GM18502 (cell line): ENCODE results near the gene CAMKK2.
"Not testable (repeated sequence)": the region's sequence is repeated elsewhere in the genome, so short reads cannot be mapped to it uniquely, and the experiment has no call there.

ENCODE experiments used
- ATAC-seq: cut with Tn5 transposase; IDR thresholded peaks from one replicate; pipeline ENCODE4 v1.9.1; 2021; ENCODE audit warnings: mild to moderate bottlenecking; ENCODE audit not compliant: unreplicated experiment, poor library complexity

CAMKK2 gene

DNA sequence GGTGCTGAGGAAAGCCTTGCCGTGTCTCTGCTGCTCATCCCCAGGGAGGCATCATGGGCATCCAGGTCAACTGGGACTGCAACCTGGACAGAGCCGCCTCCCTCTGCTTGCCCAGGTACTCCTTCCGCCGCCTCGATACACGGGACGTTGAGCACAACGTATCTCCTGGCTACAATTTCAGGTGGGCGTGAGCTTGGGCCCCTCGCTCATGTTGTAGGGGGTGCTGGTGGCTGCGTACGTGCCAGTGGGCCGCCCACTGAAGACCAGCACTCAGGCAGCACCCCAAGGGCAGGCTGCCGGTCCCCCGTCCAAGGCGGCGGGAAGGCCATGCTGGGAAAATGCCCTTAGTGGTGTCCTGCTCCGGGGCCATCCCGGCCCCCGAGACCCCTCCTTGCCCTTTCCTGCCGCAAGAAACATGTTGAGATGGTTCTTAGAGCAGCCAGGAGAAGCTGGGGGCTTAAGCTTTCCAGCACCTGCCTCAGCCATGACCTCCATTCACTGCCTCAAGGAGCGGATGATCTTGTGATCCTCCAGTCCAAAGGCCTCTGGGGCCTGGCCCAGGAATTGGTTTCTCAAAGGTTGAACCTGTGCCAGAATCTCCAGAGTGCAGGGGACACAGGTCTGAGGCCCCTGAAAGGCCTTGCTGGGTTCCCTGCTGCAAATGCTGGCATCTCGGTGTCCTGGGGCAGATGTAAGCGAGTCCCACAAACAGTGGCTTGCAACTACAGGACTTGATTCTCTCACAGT, 67.4 kb downstream of the CAMKK2 start:
- ATAC-seq: no peak

DNA sequence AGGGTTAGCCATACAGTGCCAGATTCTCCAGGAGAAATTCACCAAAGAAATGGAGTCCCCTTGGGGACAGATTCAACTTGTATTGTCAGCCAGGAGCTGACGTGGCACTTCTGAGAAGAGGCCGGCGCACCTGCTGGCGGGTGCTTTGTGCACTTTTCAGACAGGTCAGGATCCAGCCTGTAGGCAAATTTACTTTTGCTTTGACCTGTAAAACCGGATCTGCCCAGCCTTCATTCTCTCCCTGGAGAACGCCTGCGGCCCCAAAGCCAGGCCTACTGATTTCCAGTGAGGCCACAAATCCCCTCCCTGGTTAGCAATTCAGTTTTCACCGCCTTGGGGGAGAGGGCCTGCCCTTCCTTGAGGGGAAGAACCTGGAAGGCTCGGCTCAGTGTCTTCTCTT, 69.2 kb downstream of the CAMKK2 start:
- peak; percentile 80 for ATAC-seq

DNA sequence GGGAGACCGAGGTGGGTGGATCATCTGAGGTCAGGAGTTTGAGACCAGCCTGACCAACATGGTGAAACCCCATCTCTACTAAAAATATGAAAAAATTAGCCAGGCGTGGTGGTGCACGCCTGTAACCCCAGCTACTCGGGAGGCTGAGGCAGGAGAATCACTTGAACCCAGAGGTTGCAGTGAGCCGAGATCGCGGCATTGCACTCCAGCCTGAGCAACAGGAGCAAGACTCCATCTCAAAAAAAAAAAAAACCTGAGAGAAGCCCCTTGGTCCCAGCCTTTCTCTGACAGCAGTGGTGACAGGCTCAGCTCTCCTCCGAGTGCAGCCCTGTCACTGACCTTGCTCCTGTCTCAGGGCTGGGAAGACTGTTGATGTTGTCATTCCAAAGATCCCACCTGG, 69.6 kb downstream of the CAMKK2 start:
- not testable (repeated sequence) for ATAC-seq

DNA sequence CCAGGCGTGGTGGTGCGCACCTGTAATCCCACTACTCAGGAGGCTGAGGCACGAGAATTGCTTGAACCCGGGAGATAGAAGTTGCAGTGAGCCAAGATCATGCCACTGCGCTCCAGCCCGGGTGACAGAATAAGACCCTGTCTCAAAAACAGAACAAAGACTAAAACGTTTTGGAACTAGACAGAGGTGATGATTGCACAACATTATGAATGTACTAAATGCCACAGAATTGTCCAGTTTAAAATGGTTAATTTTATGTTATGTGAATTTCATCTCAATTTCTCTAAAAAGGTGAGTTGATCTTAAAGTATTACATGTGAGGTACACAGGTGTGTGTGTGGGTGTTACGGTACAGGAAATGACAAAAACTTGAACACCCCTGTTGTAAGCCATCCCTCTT, 70.1 kb downstream of the CAMKK2 start:
- no peak for ATAC-seq

DNA sequence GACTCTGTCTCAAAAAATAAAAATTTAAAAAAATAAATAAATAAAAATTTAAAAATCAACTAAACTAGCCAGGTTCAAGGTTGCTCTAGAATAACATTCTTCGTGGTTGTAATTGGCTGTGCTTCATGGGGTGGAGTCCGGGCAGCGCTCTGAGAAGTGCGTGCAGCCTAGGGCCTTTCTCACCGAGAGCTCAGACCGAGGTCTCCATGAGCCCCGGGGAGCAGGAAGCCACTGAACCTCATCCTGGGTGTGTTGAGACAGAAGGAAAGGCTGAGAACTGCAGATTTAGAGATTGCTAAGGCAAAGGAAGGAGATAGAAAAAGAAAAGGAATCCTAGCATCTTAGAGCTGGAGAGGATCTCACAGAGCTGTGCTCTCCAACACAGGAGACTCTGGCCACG, 71.9 kb downstream of the CAMKK2 start:
- no peak for ATAC-seq

DNA sequence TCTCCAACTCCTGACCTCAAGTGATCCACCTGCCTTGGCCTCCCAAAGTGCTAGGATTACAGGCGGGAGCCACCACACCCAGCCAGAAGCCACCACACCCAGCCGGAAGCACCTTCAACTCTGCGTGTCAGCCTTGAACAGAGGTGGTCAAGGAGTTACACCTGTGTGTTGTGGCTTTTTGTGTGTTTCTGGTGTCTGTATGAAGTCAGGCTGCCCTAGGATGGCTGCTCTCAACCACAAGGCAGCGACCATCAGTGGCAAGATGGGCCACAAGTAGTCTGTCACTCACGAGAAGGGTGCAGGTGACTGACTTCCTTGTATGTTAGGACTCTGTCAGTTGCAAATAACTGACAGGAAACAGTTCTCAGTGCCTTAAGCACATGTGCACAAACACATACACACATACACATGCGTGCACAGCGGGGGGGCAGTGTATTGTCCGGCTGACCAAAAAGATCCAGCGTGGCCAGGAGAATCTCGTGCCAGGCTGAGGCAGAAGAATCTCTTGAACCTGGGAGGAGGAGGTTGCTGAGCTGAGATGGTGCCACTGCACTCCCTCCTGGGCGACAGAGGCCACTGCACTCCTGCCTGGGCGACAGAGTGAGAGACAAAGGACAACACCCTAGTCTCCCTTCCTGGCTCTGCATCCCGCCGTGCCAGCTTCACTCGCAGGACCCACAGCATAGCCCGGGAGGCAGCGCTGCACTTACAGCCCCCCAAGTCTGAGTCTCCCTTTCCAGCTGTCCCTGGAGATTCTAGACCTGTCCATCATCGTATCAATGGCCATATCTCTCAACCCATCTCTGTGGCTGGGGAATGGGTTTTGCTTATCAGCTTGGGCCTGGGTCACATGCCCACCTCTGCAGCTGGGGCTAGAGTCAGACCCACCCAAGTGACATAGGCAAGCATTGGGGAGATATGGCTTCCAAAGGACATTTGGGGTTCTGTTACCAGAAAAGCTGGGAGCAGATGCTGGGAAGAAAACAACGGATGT, 72.9 kb downstream of the CAMKK2 start:
- no peak for ATAC-seq

DNA sequence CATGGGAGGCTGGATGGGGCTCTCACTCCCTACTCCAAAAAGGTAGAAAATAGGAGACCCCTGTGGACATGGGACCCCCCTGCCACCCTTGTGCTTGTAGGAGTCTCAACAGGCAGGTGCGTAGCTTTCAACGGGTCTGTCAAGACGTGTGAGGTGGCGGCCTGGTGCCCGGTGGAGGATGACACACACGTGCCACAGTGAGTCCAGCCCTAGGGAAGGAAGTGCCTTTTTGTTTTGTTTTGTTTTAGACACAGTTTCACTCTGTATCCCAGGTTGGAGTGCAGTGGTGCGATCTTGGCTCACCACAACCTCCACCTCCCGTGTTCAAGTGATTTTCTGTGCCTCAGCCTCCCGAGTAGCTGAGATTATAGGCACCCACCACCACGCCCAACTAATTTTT, 73.7 kb downstream of the CAMKK2 start:
- no peak for ATAC-seq

DNA sequence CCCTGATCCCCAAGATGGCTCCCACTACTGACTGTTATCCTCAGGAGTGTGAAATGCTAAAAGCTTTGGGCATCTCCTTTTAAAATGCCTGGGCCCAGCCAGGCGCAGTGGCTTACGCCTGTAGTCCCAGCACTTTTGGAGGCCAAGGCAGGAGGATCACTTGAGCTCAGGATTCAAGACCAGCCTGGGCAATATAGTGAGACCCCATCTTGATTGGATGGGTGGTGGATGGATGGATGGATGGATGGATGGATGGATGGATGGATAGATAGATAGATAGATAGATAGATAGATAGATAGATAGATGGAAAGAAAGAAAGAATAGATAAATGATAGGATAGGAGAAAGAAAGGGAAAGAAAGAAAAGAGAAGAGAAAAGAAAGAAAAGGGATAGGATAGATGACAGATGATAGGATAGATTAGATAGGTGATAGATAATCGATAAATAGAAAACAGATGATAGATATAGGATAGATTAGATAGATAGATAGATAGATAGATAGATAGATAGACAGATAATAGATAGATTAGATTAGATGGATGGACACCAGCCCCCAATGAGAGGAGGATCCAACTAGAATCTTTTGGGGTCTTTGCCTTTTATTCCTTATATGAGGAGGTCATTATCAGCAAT, 77.0 kb downstream of the CAMKK2 start:
- ATAC-seq: no peak

DNA sequence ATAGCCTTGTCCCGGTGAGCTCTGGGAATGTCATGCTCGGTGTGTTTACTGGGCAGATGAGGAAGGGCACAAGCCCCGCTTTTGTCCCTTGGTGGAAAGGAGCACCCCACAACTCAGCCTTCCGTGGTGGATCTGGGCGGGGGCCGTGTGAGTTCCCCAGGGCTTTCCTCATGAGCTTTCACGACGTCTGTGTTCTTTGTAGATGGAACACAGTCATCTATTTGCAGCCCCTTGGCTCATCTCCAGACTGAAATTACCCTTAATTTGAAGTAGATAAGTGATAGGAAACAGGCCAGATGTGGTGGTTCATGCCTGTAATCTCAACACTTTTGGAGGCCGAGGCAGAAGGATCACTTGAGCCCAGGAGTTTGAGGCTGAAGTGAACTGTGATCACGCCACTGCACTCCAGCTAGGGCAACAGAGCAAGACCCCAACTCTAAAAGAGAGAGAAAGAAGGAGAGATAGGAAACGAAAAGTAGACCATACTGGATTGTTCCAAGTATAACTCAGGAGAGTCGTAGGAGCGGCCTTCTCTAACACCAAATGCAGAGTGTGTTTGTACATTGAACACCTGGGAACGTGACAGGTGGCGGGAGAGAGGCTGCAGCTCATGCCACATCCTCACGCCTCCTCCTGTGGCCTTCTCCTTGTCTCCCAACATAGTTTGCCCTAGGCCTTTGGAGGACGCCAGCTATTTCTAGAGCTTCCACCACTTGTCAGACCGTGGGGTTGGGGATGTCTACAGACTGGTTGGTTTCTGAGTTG, 77.7 kb downstream of the CAMKK2 start:
- no peak for ATAC-seq

DNA sequence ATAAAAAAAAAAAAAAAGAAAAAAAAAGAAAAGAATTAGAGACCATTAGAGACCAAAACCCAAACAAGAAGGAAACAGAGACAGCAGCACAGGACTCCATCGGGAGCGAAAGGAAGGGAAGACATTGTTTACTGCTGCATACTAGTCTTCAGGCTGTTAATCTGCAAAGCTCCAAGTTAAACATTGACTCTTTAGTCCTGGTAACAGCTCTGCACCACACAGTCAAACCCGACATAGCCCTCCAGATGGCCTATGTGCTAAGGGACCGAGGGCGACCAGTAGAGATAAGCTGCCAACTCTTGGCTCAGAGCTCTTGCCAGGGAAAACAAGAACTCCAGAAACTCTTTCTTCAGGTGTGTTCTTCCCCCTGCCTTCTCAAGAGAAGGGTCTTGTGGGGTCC, 78.7 kb downstream of the CAMKK2 start:
- no peak for ATAC-seq

DNA sequence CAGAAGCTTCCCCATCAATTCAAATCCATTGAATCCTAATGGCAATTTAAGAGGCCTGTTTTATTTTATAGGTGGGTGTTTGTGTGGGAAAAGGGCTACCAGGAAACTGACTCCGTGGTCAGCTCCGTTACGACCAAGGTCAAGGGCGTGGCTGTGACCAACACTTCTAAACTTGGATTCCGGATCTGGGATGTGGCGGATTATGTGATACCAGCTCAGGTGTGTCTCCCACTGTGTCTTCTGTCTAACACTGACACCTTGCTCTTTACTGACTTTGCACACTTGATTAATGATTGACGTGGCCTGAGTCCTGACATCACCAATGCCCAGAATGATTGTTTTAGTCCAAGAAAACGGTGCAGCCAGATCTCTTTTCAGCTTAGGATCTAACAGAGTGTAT, 79.4 kb downstream of the CAMKK2 start:
- no peak for ATAC-seq

DNA sequence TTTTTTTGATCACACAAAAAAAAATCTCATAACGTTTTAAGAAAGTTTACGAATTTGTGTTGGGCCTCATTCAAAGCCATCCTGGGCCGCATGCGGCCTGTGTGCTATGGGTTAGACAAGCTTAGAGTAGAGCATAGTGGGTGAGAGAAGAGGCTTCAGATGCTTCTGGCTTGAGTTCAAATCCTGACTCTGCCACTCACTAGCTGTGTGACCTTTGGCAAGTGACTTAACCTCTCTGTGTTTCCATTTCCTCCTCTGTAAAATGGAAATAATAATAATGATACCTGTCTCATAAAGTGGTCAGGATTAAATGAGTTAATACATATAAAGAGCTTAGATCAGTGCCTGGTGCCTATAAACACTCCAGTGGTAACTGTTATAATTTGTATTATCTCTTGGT, 80.4 kb downstream of the CAMKK2 start:
- ATAC-seq: no peak

DNA sequence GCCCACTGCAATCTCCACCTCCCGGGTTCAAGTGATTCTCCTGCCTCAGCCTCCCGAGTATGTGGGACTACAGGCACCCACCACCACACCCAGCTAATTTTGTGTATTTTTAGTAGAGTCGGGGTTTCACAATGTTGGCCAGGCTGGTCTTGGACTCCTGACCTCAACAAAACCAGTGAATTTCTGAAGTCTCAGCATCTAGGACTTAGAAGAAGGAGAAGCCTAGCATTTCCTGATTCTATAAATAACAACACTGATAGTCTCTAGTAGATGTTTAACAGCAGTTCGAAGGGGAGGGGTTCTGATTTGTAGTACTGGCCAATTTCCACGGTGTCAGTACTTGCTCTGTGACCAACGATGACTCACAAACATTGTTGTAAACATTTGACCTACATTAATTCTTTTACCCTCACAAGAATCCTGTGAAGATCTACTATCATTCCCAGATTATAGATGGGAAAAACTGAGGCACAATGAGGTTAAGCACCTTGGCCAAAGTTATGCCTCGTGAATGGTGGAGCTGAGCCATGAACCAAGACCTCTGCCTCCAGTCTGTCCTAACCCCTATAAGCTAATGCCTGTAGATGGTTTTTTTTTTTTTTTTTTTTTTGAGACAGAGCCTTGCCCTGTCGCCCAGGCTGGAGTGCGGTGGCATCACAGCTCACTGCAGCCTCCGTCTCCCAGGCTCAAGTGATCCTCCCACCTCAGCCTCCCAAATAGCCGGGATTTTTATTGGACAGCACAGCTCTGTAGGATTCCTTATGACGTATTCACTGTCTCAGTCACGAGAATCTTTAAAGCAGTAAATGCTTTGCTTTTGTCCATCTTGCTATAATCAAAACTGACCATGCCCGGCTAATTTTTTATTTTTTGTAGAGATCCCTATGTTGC, 81.4 kb downstream of the CAMKK2 start:
- ATAC-seq: no peak

DNA sequence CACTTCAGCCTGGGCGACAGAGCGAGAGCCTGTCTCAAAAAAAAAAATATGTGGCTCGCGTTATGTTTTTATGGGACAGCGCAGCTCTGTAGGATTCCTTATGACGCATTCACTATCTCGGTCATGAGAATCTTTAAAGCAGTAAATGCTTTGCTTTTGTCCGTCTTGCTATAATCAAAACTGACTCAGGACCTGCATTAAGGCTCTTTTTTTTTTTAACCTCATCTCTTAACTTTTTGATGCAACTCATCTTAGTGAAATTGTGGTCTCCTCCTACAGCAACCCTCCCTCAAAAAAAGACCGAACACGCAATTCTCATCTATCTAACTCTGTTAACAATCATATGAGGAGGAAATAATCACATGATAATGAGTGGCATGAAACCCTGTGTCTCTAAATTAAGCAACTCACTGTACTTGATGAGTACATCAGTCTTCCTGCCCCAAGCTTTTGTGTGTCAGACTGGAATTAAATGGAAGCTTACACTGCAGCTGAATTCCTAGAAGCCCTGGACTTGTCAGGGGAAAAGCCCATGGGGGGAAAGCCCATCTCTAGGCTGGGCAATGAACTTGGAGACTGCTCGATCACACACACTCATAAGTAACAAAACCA, 82.2 kb downstream of the CAMKK2 start:
- no peak for ATAC-seq

DNA sequence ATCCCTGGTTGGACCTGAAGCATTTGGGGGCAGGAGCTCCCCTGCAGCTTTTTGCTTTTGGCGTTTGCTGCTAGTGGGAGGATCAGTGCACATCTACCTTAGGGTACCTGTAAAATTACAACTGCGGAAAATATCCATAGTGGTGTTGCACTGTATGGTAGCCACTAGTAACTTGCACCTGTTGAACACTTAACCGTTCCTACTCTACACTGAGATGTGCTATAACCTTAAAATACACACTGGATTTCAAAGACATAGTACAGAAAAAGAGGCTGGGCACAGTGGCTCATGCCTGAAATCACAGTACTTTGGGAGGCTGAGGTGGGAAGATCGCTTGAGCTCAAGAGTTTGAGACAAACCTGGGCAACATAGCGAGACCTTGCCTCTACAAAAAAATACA, 83.6 kb downstream of the CAMKK2 start:
- no peak for ATAC-seq

DNA sequence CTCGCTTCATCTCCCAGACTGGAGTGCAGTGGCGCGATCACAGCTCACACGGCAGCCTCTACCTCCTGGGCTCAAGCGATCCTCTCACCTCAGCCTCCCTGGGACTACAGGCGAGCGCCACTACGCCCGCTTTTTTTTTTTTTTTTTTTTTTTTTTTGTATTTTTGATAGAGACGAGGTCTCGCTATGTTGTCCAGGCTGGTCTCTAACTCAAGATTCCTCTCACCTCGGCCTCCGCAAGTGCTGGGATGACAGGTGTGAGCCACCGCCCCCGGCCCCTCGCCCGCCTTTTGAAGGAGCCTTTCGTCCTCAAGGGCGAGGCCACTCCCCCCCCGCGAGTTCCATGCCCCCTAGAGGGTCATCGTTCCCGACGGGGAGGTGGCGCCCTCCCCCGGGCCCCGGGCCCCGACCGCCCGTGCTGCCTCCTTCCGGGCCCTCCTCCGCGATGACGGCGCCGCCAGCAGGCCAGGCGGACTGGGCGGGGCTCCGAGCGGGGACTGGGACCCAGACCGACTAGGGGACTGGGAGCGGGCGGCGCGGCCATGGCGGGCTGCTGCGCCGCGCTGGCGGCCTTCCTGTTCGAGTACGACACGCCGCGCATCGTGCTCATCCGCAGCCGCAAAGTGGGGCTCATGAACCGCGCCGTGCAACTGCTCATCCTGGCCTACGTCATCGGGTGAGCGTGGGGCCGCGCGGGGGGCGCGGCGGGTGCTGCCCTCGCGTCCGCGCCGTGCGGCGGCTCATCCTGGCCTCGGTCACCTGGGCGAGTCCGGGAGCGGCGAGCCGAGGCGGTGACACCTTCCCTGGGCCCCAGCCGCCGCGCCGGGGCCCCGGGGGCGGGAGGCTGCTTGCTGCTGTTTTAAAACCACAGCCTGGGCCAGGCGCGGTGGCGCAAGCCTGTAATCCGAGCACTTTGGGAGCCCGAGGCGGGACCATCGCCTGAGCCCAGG, 86.6 kb downstream of the CAMKK2 start, which contains the start of gene P2RX4:
TSS of gene P2RX4 (plus strand) at position 506 of the 949 bp plus-strand sequence. CDS start at position 542, 36 bp downstream.
- ATAC-seq: peak; percentile 88

DNA sequence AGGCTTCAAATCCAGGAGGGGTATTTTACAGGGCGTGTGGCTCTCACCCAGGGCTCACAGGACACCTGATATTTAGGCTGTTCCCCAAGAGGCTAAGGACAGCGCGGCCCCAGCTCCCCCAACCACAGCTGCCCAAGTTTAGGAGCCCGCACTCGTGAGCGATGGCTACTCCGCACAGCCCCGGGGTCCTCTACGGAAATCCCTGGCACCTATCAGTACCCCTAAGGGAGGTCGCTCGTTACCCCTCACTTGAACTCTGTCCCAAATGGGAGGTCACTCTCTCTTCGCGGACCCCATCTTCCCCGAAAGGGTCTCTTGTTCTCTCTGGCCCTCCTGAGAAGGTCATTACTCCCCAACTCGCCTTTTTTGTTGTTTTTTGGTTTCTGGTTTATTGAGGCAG, 87.3 kb downstream of the CAMKK2 start:
- no peak for ATAC-seq

DNA sequence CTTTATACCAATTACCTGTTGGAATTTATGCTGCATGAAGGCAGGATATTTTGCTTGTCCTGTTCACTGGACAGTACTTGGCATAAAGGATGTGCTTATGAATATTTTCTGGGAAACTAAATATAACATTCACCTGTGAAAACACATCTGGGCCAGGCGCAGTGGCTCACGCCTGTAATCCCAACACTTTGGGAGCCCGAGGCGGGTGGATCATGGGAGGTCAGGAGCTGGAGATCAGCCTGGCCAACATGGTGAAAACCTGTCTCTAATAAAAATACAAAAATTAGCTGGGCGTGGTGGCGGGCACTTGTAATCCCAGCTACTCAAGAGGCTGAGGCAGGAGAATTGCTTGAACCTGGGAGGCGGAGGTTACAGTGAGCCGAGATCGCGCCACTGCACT, 87.9 kb downstream of the CAMKK2 start:
- not testable (repeated sequence) for ATAC-seq
